Chondrocyte (in vitro differentiated cells): ENCODE data around the gene DDX31. TPM values are rescaled to one million over a fixed set of nuclear protein-coding genes. Genes with fewer than 3 reads are reported as not detected.

Experiments
- DNase-seq: peaks from one replicate; pipeline ENCODE4 v3.0.0; 2021; ENCODE audit warnings: mixed read lengths, low spot score
- H3K27ac Mint-ChIP-seq: one replicate; pipeline ENCODE4 v1.8.0; 2021; ENCODE audit warnings: mild to moderate bottlenecking, moderate library complexity, mixed read lengths; ENCODE audit not compliant: unreplicated experiment
- H3K27me3 Mint-ChIP-seq: 2 replicates; pipeline ENCODE4 v1.8.0; 2021; ENCODE audit warnings: low read depth, mixed read lengths
- H3K36me3 Mint-ChIP-seq: 2 replicates; pipeline ENCODE4 v1.8.0; 2021; ENCODE audit warnings: low read depth, mixed read lengths
- H3K4me1 Mint-ChIP-seq: 2 replicates; pipeline ENCODE4 v1.8.0; 2021; ENCODE audit warnings: low read depth, mild to moderate bottlenecking, mixed read lengths
- H3K4me3 Mint-ChIP-seq: one replicate; pipeline ENCODE4 v1.8.0; 2021; ENCODE audit warnings: mild to moderate bottlenecking, moderate library complexity, mixed read lengths; ENCODE audit not compliant: unreplicated experiment
- H3K9me3 Mint-ChIP-seq: 2 replicates; pipeline ENCODE4 v1.8.0; 2021; ENCODE audit warnings: low read depth, mixed read lengths
- total RNA-seq: library from RNA; stranded (reverse); gene quantifications from 3 replicates; pipeline ENCODE4 v1.2.1, GENCODE V29; 2021
- TF ChIP-seq, protein P1 (sequence below): fragments of 200-600 bp; sonication (generic); IDR thresholded peaks from 2 replicates; pipeline ENCODE4 v1.5.0; 2021; ENCODE audit warnings: antibody characterized with exemption, mild to moderate bottlenecking, moderate library complexity

DDX31 gene
- total RNA-seq, 1 donor from 2014 or later: 11.9 TPM

DNA sequence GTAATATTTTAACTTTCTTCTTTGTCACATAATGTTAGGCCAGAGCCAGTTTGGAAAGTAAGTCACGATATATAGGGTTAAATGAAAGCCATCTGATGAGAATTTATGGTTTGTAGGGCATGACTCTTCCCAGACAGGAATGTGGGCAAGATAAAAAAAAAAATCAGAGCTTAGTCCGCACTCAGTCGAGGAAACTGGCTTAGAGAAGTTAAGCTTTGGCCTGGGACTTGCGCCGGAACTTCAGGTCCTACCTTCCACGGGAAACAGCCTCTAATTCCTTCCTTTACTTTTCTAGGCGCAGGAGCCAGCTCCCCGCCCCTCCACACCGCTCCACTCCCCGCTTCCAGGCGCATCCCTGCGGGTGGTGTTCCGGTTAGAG, 475 bp downstream of the DDX31 start:
- H3K4me3 Mint-ChIP-seq: peak overlapping the region; percentile 91
- TF ChIP-seq, protein P1, sequence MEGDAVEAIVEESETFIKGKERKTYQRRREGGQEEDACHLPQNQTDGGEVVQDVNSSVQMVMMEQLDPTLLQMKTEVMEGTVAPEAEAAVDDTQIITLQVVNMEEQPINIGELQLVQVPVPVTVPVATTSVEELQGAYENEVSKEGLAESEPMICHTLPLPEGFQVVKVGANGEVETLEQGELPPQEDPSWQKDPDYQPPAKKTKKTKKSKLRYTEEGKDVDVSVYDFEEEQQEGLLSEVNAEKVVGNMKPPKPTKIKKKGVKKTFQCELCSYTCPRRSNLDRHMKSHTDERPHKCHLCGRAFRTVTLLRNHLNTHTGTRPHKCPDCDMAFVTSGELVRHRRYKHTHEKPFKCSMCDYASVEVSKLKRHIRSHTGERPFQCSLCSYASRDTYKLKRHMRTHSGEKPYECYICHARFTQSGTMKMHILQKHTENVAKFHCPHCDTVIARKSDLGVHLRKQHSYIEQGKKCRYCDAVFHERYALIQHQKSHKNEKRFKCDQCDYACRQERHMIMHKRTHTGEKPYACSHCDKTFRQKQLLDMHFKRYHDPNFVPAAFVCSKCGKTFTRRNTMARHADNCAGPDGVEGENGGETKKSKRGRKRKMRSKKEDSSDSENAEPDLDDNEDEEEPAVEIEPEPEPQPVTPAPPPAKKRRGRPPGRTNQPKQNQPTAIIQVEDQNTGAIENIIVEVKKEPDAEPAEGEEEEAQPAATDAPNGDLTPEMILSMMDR: no peak
- H3K27ac Mint-ChIP-seq: peak overlapping the region; percentile 91
- H3K9me3 Mint-ChIP-seq: no peaks in the 10 kb centered on the region
- H3K4me1 Mint-ChIP-seq: peaks cover 46% of the 10 kb centered on the region
- DNase-seq: no peak
- no peaks in the 10 kb centered on the region for H3K36me3 Mint-ChIP-seq
- no peaks in the 10 kb centered on the region for H3K27me3 Mint-ChIP-seq

DNA sequence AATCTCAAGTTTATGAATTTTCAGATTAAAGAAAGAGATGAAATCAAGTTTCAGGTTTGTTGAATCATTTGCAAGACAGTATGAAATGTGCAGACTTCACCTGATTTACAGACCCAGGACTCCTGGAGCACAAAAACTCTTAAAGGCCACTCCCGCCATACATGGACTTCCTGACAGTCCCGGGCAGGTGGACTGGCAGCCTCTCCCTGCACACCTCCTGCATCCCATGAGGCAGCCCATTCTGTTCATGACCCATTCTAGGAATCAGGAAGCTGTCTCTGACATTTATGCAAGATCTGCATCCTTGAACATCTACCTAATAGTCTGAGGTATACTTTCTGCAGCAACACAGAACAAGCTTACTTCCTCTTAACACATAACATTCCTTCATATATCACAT, 5.9 kb downstream of the DDX31 start:
- Mint-ChIP-seq H3K9me3 (no peaks in the 10 kb centered on the region), H3K4me1 (peaks cover 12% of the 10 kb centered on the region), H3K27me3 (no peaks in the 10 kb centered on the region), H3K36me3 (peaks cover 9% of the 10 kb centered on the region), H3K4me3 (no peak overlapping the region), H3K27ac (no peak overlapping the region)
- DNase-seq: no peak
- TF ChIP-seq, protein P1: no peak

DNA sequence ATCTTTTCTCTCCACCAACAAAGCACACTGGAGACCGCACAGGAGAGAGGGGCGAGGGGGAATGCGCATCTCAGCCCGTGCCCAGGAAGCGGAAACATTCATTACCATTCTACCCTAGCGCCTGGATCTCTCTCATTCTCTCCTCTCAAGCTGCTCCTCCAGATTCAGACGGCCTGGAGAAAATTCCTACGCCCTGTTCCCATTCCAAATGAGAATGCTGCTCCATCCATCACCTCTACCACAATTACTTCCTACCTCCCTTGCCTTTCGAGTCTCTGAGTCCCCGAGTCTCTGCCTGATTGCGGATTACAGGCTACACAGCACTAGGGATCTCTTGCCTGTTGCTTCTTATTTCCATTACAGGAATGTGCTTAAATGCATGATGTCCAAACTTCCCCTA, 6.7 kb downstream of the DDX31 start:
- no peak for DNase-seq
- Mint-ChIP-seq H3K36me3 (peaks cover 9% of the 10 kb centered on the region), H3K9me3 (no peaks in the 10 kb centered on the region), H3K4me1 (peaks cover 7% of the 10 kb centered on the region), H3K4me3 (no peak overlapping the region), H3K27ac (no peak overlapping the region), H3K27me3 (no peaks in the 10 kb centered on the region)
- TF ChIP-seq, protein P1: no peak

DNA sequence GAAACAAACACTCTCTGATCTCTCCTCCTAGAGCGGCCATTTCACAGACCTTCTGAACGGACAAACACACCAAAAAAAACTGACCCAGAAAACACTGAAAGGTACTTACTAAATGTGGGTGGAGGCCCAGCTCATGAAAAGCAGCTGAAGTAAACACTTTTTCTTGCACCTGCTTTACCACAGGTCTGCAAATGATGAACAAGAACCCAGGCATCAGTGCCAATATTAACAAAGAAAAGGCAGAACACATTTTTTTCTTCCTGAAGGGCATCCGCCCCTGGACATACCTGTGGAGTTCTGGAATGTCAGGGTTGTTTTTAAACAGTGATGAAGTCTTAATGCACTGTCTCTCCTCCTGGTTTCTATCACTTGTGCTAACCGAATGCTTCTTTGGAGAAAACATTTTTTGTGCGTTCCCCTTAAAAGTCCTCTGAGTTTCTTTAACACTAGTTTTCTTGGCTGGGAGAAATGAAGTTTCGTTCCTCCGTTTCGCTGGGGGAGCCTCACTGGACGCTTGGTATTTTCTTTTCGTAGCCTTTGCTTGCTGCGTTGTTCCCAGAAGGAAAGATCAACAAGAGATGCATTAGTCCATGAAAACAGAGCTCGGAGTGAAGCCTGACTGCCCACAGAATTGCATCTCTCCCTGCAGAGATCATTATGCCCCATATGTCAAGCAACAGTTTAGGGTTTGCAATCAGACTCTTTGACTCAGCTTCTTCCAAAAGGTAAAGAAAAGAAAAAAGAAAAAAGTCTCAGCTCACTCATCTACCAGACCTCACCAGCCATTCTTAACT, 7.4 kb downstream of the DDX31 start:
- Mint-ChIP-seq H3K36me3 (peaks cover 10% of the 10 kb centered on the region), H3K4me1 (no peaks in the 10 kb centered on the region), H3K27ac (no peak overlapping the region), H3K4me3 (no peak overlapping the region), H3K9me3 (no peaks in the 10 kb centered on the region), H3K27me3 (no peaks in the 10 kb centered on the region)
- DNase-seq: no peak
- TF ChIP-seq, protein P1: no peak

DNA sequence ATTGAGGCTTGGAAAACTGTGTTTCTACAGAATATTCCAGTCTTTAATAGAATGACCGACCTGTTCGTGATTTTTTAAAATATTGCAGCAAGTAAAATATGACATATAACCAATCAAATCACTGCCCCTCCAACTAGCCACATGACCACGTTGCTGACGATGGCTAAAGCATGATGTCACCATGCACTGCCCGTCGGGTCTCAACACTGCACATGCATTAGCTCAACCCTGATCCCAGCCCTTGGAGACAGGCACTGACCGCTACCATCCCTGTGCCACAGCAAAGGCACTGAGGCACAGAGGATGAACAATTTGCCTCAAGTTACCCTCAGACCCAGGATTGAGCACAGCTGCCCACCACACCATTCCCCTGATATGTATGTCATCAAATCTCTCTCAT, 13.5 kb downstream of the DDX31 start:
- Mint-ChIP-seq H3K4me3 (no peak overlapping the region), H3K27me3 (no peaks in the 10 kb centered on the region), H3K4me1 (no peaks in the 10 kb centered on the region), H3K27ac (no peak overlapping the region), H3K9me3 (no peaks in the 10 kb centered on the region), H3K36me3 (peaks cover 8% of the 10 kb centered on the region)
- no peak for DNase-seq
- TF ChIP-seq, protein P1: no peak
